Stimulated activated naive CD8-positive, alpha-beta T cell treated with anti-CD3 and anti-CD28 coated beads, Interleukin-15, Interleukin-2, amounts not matched to agents 100 U/mL and 50 U/mL, for 24 hours (primary cell): Measurements from ENCODE around the gene LGI1.

Experiments
- ATAC-seq: fragments of 150-1000 bp; cut with Tn5 transposase; one replicate; pipeline ENCODE4 v1.10.0; 2021
- DNase-seq: peaks from one replicate; pipeline ENCODE4 v3.0.0; 2021

Gene LGI1

DNA sequence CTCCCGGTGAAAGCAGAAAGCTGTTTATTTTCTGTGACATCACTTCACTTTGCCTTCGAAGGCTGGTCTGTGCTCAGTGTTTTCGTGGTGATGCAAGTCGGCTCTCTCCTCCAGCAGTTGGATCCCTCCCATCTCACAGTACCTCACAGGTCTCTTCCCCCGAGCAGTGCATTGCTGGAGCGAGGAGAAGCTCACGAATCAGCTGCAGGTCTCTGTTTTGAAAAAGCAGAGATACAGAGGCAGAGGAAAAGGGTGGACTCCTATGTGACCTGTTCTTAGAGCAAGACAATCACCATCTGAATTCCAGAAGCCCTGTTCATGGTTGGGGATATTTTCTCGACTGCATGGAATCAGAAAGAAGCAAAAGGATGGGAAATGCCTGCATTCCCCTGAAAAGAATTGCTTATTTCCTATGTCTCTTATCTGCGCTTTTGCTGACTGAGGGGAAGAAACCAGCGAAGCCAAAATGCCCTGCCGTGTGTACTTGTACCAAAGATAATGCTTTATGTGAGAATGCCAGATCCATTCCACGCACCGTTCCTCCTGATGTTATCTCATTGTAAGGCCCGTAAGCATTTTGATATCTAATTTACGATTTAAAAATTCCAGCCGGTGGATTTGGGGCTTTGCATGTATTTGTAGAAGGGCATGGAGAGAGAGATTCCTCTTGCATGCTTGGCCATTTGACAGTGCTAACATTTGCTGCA lies at the start of gene LGI1:
TSS of gene LGI1 (plus strand) at position 136 of the 707 bp plus-strand sequence. CDS start at position 345, 209 bp downstream.
- no peak for DNase-seq
- no peak for ATAC-seq

DNA sequence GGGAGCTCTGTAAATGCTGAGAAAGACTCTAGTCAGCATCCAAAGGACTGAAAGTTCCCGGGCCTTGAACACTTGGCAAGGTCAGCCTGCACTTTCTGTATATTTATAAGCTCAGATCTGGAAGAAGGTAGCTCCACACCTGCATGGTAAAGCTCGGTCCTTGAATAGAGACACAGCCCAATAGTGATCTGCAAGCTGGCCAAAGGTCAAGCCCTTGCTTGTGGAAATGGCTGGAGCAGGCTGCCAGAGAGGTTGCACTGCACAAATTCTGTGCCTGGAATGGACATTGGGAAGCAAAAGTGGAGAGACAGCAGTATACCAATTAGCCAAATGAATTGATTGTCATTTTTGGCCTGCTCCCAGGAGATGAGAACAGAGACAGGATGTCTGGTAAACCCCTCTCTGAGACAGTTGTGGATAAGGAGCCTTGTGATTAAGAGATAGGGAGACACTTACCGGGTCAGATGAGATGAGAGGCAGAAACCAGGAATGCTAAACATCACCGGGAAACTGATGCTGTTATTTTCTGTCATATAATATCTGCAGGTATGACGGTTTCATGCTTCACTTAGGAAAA lies 47.3 kb upstream of the LGI1 start:
- DNase-seq (no peak), ATAC-seq (no peak)

DNA sequence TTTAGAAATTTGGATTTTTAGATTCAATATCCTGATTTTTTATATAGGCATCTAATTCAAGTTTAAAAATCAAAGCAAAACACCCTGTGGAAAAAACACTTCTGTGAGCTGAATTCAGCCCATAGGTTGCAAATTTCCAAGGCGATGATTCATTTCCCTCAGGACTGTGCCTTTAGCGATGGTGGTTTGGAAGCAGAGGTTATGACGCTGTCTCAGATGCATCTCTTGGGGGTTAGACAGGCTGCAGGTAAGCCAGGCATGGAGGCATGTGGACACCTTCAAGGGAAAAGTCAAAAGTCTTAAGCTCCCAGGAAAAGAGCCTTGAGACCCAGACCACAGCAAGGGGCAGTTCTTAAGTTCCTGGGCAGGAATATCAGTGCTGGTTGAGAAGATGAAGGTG lies 45.8 kb upstream of the LGI1 start:
- ATAC-seq (no peak), DNase-seq (no peak)

DNA sequence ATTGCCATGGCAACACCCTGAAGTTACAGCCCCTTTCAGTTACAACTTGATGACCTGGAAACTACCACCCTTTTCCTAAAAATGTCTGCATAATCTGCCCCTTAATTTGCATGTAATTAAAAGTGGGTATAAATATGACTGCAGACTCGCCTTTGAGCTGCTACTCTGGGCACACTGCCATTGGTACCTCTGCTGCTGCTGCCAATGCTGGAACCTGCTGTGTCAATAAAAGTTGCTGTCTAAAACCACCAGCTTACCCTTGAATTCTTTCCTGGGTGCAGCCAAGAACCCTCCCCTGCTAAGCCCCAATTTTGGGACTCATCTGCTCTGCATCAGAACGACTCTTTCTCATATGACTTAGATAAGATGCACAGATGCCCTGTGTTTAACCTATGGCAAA lies 45.1 kb upstream of the LGI1 start:
- DNase-seq = no peak
- no peak for ATAC-seq

DNA sequence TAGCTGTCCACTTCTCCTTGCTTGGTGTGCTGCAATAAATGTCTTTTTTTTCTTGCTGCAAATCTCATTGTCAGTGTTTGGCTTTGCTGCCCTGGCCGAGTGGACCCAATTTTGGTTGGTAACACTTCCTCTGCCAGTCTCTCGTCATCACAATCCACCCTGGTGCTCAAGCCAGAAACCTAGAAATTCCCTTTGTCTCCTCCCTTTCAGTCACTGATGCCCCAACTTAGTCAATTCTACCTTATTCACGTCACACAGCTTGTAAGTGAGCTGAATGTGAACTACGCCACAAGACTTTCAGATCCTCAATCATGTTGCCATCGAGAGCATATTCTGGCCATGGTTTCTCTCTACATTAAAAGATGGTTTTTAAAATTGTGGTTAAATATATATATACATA lies 42.4 kb upstream of the LGI1 start:
- DNase-seq = no peak
- ATAC-seq = no peak

DNA sequence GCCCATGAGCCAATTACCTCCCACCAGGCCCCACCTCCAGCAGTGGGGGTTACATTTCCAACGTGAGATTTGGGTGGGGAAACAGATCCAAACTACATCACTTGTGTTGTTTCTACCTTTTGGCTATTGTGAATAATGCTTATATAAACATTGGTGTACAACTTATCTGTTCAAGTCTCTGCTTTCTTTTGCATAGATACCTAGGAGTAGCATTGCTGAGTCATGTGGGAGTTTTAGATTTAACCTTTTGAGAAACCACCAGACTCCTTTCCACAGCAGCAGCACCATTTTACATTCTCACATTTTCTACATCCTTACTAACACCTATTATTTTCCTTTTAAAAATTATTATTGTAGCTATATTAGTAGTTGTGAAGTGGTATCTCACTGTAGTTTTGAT lies 41.0 kb upstream of the LGI1 start:
- ATAC-seq = no peak
- DNase-seq = no peak

DNA sequence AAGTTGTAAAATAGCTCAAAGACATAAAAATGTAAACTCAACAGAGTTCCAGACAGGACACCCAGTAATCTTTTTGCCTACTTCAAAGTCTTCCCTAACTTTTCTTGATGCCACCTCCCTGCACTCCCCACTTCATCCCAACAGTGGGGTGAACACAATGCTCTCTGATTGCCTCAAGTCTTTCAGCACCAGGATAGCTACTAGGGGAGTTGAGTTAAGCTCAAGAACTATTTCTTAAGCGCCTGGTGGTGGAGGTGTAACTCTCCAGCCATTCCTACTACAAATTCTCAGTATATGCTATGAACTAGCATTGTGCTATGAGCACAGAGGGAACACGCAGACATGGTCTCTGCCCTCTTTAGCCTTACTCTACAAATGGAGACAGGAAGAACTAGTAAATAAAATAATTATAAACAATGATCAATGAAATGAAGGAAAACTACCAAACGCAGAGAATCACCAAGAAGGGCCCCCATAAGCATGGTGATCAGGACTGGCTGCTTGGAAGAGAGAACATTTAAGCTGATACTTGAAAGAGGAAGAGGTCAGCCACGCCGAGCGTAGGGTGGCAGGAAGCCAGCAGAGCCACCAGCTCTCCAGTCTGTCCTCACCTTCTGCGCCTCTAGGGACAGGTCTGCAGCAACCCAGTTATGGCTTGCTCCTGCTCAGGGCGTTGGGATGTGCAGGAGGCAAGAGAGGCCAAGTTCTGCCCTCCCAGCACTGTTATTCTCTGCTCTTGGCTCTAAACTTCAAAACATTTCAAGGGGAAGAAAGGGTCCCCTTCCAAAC lies 38.6 kb upstream of the LGI1 start:
- DNase-seq = no peak
- ATAC-seq = no peak

DNA sequence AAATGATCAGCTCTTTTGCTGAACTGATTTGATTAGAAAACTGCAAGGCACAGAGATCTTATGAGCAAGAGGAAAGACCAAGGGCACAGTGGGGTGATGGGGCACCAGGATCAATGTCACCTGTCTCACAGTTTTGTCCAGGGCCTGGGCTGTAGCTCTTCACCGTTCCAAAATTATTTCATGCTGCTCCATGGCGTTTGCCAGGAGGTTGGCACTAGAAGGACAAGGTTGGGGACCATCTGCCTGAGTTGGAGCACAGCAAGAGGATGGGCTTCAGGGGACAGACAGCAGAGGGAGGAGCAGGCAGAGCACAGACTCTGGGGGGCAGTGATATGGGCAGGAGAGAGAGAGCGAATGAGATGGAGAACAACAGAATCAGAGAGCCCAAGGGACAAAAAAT lies 37.8 kb upstream of the LGI1 start:
- DNase-seq (no peak), ATAC-seq (no peak)

DNA sequence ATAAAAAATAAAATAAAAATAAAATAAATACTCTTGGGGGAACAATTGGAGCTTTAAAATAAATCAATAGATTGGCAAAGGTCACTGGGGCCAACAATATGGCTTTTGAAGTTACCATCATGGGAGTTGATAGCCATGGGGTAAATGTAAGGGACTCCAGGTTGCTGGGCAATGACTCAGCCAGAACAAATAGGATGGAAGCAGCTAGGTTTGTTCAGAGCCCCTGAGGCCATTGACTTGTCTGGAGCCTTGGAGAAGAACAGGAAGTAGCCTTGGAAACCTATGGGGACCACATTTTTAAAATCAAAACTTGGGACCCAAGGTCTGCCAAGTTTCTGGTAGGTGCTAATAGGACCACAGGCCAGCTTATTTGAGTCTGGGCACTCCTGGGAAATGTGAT lies 35.2 kb upstream of the LGI1 start:
- ATAC-seq = no peak
- no peak for DNase-seq

DNA sequence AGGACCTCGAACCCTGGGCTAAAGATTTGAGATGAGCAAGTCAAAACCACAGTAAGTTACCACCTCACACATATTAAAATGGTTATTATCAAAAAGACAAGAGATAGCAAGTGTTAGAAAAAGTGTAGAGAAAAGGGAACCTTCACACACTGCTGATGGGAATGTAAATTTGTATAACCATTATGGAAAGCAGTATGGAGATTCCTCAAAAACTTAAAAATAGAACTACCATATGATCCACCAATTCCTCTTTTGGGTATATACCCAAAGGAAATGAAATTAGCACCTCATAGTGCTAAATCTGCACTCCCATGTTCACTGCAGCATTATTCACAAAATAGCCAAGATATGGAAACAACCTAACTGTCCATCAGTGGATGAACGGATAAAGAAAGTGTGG lies 34.6 kb upstream of the LGI1 start:
- DNase-seq (no peak), ATAC-seq (no peak)

DNA sequence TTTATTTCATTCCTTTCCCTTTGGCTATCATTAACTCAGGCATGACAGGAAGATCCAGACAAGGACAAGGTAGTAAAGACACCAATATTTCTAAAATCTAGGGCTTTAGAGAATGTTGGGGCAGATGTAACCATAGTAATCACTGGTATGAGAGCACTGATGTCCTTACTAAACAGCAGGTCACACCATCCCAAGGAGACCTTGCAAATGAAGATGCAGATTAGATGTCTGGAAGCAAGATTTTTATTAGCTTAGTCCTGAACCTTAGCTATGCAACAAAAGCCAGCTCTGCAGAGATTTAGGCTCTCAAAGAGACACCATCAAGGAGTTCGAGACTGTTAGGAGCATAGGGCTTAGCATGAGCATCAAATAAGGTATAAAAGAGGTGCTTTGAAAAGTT lies 31.7 kb upstream of the LGI1 start:
- no peak for DNase-seq
- no peak for ATAC-seq

DNA sequence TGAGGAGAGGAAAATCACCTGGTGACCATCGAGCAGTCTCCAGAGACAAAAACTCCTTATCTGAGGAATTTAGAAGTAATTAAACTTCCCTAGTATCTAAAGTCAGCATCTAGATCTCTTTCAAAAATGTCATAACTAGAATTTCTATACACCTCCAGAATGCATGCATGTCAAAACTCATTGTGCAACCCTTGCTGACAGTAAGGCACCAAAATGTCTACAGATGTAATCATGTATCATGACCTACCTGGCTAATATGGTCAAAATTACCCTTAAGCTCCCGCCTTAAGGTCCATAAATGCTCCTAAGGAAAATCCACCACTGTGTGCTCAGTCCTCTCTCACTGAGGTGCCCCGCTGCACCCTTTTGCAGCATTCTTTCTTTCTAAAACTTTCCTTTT lies 16.4 kb upstream of the LGI1 start:
- DNase-seq = no peak
- ATAC-seq = no peak

DNA sequence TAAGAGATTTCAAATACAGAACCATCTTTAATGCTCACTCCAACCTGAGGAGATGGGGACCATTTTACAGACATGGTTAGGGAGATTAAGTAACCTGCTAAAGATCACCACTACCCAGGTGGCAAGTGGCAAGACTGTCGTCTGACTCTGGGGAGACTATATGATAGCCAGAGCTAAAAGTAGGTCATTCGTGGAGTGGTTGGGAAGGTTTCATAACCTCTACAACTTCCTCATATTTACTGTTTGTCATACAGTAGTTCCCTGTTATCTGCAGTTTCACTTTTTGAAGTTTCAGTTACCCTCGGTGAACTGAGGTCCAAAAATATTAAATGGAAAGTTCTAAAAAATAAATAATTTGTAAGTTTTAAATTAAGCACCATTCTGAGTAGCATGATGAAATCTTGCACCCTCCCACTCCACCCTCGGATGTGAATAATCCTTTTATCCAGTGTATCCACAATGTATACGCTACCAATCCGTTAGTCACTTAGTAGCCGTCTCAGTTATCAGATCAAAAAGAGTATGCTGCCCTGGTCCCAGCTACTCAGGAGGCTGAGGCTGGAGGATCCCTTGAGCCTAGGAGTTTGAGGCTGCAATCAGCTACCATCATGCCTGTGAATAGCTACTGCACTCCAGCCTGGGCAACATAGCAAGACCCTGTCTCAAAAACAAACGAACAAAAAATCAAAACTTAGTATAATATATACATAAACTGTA lies 14.9 kb upstream of the LGI1 start:
- no peak for DNase-seq
- ATAC-seq = no peak

DNA sequence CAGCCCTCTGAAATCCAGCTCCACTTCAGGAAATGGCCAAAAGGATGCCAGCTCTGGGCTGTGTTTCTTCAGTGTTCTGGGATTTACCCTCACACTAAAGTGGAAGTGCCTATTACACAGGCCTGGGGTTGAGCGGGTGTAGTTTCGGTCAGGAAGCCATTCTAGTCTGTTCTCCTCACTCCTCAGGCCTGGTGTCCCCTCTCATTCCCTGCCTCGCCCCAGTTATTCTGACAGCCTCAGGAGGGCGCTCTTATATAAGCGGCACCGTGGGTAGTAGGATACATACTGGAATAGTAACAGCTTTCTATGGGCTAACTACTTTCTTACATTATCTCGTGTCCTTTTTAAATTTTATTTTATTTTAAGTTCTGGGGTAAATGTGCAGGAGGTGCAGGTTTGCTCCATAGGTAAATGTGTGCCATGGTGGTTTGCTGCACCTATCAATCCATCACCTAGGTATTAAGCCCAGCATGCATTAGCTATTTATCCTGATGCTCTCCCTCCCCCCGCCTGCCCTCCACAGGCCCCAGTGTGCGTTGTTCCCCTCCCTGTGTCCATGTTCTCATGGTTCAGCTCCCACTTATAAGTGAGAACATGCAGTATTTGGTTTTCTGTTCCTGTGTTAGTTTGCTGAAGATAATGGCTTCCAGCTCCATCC lies 12.2 kb upstream of the LGI1 start:
- no peak for DNase-seq
- ATAC-seq = no peak

DNA sequence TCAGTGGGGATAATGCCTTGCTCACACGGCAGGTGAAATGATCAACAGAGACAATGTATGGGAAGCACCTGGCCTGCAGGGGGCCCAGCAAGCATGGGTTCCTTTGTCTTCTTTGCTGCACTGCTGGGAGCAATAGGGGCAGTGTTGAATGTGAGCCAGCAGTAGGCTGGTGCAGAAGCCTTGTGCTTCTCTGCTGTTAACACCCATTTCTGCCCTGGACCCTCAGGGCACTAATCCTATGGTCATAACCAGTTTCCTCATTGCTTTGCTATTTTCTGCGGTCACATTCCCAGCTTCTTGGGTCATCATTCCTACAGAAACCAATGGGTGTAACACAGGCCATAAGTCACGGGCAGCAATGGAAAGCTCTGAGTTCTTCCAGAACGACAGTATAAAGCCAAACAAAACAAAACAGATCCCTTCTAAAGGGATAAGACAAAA lies 10.9 kb upstream of the LGI1 start:
- ATAC-seq = no peak

DNA sequence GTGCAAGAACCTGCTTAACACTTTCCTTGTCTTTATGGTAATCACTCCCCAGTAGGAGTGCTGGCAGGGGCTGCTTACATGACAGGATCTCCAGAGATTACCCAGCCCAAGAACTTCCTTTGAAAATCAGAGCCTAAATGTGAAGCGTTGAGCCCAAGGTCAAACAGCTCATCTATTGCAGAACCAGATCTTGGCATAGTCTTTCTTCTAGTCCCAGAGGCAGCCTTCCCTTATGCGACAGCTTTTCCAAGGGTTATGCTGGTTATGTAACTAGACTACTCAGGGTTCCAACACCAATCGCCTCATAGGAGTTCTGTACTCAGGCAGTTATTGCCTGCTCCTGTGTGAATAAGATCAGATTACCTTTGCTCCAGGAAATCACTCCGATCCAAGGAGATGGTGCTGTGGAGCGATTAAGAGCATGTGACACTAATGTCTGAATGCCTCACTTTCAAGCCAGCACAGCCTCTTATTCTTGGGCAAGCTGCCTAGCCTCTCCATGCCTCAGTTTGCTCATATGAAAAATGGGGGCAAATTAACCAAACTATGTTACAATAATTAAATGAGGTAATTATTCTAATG lies 8.4 kb upstream of the LGI1 start:
- DNase-seq = no peak
- no peak for ATAC-seq

More for the DNA sequence above, 10.9 kb upstream of the LGI1 start:
- DNase-seq = no peak

DNA sequence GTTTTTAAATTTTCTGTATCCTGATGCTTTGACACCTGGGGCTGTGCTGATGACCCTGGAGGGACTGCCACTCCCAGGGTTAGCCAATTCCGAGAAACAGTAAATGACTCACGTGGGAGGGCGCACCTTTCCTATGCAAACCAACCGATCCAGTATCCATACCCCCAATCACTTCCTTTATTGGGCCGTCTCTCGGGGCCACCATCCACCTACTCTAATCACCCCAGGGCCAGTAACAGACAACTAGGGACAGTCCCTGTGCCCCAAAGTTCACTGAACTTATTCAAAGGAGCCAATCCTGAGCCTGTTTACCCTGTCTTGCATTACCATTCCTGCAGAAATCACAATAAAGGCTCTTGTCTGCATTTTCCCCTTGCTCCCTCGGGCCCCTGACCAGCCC lies 6.6 kb upstream of the LGI1 start:
- DNase-seq (no peak), ATAC-seq (no peak)

DNA sequence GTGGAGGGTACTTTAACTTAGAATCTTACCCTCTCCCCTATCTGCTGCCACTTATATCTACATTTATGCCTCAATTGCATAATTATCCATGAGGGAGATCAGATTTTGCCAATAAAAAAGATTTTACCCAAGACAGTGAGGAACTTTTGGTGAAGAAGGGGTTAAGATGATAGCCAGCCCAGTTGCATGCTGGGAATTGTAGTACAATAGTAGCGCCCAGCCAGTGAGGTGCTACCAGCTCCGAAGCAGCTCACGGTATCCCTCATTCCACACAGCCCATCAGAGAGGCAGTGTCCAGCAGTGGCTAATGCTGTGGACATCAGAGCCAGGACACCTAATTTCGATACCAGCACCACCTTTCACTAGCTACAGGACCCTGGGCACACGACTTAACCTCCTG lies 5.9 kb upstream of the LGI1 start:
- ATAC-seq (no peak), DNase-seq (no peak)

DNA sequence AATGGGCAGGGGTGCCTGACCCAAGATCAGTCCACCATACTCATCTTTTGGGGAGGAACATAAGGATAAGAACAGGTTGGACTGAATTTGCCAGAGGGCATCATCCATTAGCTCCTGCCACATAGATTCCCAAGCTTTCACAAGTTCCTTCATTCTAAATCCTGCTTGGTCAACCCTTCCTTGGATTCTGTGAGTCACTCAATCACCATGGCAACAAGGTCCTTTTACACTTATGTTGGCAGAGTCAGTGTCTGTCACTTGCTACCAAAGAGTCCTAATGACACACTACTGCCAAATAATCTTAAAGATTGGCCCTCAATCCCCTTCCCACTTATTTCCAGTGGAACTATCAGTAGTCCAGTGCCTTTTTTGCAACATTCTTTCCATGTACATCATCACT lies 5.0 kb upstream of the LGI1 start:
- no peak for ATAC-seq
- no peak for DNase-seq

DNA sequence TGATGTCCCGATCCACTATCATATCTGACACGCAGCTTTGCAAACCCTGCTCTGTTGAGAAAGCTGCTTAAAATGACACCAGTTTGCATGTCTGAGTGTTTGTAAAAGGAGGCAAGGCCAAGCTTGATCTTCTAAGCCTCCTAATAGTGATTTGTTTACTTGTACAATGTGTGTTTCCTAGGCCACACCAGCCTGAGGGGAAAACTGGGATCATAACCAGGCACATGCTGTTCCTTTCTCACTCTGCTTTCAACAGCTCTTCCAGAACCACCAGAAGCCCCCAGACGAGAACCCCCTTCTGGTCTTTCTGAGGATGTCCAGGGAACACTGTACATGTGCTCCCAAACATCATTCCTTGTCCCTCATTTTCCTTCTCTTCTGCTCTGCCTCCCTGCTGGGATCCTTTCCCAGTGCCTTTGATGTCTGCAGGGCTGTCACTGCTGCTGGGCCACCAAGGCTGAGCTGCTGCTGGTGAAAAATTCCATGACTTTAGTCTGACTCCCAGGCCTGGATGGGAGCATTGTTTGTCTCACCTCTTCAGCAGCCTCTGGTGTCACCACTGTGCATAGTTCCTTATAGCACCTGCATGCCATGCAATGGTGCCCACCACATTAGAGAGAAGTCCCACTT lies 4.0 kb upstream of the LGI1 start:
- DNase-seq = no peak
- no peak for ATAC-seq

DNA sequence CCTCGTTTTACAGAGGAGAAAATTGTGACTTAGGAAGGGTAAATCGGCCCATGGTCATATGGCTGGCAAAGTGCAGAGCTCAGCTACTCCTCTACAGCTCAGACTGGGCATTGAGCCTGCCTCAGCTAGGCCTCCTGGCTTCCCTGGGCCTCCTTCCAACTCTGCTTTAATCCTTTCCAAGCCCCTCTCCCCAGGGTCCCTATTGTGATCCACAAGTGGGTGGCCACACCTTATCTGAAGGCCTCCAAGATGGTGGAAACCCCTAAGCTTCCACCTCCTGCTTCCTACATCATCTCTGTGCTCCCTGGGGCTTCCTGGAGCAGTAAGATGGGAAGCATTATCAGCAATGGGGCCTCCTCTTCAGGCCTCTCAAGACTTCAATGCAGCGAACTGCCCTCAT lies 3.0 kb upstream of the LGI1 start:
- ATAC-seq (no peak), DNase-seq (no peak)
